DND-41 (cell line): ENCODE measurements around the gene RAD51C.

Experiments used
- EZH2 ChIP-seq: IDR thresholded peaks from 3 replicates; pipeline ENCODE4 v1.6.1; 2012; ENCODE audit warnings: borderline replicate concordance, low read depth, mild to moderate bottlenecking, moderate library complexity, low read length, inconsistent platforms; ENCODE audit not compliant: severe bottlenecking
- TF ChIP-seq, protein P1 (sequence below): IDR thresholded peaks from 2 replicates; pipeline ENCODE4 v1.5.1; 2012; ENCODE audit warnings: borderline replicate concordance, low read length, moderate library complexity, mild to moderate bottlenecking; ENCODE audit not compliant: poor library complexity, severe bottlenecking; ENCODE audit errors: extremely low read depth

DNA sequence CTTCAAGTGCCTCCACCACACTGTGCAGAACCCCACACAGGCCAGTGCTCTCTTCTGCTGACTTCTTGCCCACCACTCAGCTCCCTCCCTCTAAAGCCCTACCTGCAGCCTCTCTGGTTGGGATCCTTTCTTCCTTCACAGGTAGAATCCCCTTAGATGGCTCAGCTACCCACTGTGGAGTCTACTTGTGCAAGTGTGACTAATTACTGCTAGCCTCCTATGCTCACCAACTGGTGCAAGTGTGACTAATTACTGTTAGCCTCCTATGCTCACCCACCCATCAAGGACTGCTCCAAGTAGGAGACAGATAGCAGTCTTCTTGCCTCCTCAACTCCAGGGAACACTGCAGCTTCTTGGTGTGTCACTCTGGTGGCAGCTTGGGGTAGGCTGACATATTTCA is 44.2 kb upstream of the RAD51C start:
- TF ChIP-seq, protein P1, sequence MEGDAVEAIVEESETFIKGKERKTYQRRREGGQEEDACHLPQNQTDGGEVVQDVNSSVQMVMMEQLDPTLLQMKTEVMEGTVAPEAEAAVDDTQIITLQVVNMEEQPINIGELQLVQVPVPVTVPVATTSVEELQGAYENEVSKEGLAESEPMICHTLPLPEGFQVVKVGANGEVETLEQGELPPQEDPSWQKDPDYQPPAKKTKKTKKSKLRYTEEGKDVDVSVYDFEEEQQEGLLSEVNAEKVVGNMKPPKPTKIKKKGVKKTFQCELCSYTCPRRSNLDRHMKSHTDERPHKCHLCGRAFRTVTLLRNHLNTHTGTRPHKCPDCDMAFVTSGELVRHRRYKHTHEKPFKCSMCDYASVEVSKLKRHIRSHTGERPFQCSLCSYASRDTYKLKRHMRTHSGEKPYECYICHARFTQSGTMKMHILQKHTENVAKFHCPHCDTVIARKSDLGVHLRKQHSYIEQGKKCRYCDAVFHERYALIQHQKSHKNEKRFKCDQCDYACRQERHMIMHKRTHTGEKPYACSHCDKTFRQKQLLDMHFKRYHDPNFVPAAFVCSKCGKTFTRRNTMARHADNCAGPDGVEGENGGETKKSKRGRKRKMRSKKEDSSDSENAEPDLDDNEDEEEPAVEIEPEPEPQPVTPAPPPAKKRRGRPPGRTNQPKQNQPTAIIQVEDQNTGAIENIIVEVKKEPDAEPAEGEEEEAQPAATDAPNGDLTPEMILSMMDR: no peak
- TF ChIP-seq EZH2: no peak
